ENCODE measurements around the gene AAR2.

GRCh38 chr20:36299459-36299858, 63.2 kb downstream of the AAR2 start:
- TF ChIP-seq, protein P1, sequence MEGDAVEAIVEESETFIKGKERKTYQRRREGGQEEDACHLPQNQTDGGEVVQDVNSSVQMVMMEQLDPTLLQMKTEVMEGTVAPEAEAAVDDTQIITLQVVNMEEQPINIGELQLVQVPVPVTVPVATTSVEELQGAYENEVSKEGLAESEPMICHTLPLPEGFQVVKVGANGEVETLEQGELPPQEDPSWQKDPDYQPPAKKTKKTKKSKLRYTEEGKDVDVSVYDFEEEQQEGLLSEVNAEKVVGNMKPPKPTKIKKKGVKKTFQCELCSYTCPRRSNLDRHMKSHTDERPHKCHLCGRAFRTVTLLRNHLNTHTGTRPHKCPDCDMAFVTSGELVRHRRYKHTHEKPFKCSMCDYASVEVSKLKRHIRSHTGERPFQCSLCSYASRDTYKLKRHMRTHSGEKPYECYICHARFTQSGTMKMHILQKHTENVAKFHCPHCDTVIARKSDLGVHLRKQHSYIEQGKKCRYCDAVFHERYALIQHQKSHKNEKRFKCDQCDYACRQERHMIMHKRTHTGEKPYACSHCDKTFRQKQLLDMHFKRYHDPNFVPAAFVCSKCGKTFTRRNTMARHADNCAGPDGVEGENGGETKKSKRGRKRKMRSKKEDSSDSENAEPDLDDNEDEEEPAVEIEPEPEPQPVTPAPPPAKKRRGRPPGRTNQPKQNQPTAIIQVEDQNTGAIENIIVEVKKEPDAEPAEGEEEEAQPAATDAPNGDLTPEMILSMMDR (IDR thresholded peaks at IDR 0.05), result no peak
- TF ChIP-seq POLR2A (IDR thresholded peaks at IDR 0.05), result no peak

Data from tibial nerve (tissue), 3 donors.